HG02571 (cell line): ENCODE results near the gene FFAR1.
A peak's percentile ranks its signal among the peaks of the same experiment; 100 is the strongest.

Source experiments
- ATAC-seq: cut with Tn5 transposase; IDR thresholded peaks from one replicate; pipeline ENCODE4 v1.9.1; 2021; ENCODE audit warnings: mild to moderate bottlenecking, moderate library complexity; ENCODE audit not compliant: unreplicated experiment

Gene FFAR1

GRCh38 chr19:35347171-35347929 is at the start of gene FFAR1:
TSS of gene FFAR1 (plus strand) at chr19:35347902. CDS start at chr19:35351552, 3,650 bp downstream.
- ATAC-seq = peak; percentile 43

DNA sequence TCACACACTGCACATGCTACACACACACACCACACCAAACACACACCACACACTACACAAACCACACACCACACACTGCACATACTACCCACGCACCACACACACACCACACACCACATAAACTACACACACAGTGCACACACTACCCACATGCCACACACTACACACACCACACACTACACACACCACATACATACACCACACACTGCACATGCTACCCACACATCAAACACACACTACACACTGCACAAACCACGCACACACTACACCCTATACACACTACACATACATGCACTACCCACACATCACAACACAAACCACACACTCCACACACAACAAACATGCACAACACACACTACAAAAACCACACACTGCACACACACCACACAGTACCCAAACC is 49.8 kb upstream of the FFAR1 start:
- no peak for ATAC-seq

DNA sequence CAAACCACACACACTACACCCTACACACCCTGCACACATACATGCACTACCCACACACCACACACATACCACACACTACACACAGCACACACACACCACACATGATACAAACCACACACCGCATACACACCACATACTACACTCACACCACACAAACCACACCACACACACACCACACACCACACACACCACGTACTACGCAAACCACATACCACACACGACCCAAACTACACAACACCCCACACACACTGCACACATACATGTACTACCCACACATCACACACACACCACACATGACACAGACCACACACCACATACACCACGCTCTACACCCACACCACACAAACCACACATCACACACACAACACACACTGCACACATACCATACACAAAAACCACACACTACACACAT is 49.1 kb upstream of the FFAR1 start:
- ATAC-seq = no peak

DNA sequence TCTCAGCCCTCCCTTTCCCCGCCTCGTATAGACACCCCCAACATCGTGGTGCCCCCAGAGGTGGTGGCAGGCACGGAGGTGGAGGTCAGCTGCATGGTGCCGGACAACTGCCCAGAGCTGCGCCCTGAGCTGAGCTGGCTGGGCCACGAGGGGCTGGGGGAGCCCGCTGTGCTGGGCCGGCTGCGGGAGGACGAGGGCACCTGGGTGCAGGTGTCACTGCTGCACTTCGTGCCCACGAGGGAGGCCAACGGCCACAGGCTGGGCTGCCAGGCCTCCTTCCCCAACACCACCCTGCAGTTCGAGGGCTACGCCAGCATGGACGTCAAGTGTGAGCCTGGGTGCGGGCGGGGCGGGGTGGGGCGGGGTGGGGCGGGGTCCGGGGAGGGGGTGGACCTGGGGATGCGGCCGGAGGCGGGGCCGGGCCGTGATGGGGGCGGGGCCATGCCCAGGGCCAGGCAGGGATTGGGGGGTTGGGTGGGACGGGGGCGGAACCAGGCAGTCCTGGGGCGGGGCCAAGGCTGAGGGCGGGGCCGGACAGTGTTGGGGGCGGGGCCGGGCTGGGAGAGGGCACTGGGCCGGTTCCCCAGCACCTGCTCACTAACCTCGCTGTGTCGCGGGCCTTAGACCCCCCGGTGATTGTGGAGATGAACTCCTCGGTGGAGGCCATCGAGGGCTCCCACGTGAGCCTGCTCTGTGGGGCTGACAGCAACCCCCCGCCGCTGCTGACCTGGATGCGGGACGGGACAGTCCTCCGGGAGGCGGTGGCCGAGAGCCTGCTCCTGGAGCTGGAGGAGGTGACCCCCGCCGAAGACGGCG is 48.0 kb upstream of the FFAR1 start:
- no peak for ATAC-seq

- ATAC-seq = no peak
These were observed 47.4 kb upstream of the FFAR1 start for GRCh38 chr19:35300339-35300649.

DNA sequence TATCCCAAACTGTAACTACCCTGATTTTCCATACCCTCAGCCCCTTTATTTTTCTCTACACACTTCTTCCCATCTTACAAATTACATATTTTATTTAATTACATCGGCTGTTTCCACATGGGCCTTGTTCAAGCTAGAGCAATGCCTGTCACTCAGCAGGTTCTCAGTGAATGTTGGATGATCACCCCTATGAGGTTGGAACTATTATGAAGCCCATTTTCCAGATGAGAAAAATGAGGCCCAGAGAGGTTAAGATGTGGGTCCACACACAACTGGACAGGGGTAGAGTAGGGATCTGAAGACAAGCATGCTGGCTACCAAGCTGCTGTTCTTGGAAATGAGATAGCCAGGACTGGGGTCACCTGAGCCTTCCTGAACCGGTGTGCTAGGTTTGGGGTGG is 45.7 kb upstream of the FFAR1 start:
- no peak for ATAC-seq

- no peak for ATAC-seq
These were observed 45.3 kb upstream of the FFAR1 start for GRCh38 chr19:35302446-35302845.

DNA sequence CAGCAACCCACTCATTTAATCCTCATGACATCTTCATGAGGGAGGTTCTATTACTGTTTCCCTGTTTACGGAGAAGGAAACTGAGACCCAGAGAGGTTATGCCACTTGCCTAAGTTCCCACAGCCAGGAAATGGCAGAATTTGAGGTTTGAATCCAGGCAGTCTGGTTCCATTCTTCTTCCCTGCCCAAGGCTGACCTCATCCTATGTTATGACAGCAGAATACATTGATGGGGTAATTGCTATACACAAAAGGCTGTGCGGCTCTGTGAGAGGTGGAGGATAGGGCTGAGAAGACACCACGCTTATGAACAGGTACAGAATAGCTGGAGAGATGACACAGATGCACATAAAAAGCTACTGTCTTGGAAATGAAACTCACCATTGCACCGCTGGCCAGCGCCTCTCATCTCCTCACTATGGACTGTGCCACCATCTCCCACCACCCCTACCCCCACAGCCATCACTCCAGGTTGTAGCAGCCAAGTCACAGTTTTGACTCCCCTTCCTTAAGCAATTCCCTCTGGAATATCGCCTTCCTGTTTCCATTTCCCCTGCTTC is 44.3 kb upstream of the FFAR1 start:
- ATAC-seq = no peak

DNA sequence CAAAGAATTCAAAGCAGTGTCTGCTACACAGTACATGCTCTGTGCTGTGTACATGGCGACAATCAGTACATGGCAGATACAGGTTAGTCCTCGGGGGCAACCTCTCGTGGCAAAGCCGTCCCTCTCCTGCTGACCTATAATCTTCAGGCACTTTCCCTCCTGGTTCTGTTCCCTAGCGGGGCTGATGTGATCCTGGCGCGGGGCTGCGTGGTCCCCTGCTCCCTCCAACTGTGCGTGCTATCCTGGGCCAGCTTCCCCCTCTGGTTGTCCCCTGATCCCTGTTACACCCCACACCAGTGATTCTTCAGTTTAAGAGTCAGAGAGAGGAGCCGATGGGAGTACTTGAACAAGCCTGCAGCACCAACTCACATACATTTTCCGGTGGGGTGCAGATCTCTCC is 43.7 kb upstream of the FFAR1 start:
- ATAC-seq = no peak

DNA sequence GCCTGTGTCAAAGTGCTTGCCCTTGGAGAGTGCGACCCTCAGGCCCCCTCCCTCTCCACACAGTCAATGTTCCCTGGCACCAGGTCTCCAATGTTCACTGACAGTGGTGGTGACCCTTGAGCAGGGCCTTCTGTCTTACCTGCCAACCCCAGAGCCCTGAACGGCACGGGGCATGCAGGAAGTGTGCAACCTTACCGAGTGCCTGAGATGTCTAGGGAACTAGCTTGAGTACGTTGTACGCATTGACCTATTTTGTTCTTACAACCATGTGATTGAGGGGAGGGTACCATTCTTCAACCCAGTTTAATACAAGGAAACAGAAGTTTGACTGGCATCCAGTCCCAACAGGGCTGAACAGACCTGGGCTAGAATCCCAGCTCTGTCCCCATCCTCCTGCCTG is 42.5 kb upstream of the FFAR1 start:
- ATAC-seq = no peak

GRCh38 chr19:35306473-35307246 is 41.0 kb upstream of the FFAR1 start:
- ATAC-seq = no peak

- ATAC-seq = no peak
These were observed 39.8 kb upstream of the FFAR1 start for GRCh38 chr19:35307931-35308330.

- no peak for ATAC-seq
These were observed 38.8 kb upstream of the FFAR1 start for GRCh38 chr19:35308910-35309309.

DNA sequence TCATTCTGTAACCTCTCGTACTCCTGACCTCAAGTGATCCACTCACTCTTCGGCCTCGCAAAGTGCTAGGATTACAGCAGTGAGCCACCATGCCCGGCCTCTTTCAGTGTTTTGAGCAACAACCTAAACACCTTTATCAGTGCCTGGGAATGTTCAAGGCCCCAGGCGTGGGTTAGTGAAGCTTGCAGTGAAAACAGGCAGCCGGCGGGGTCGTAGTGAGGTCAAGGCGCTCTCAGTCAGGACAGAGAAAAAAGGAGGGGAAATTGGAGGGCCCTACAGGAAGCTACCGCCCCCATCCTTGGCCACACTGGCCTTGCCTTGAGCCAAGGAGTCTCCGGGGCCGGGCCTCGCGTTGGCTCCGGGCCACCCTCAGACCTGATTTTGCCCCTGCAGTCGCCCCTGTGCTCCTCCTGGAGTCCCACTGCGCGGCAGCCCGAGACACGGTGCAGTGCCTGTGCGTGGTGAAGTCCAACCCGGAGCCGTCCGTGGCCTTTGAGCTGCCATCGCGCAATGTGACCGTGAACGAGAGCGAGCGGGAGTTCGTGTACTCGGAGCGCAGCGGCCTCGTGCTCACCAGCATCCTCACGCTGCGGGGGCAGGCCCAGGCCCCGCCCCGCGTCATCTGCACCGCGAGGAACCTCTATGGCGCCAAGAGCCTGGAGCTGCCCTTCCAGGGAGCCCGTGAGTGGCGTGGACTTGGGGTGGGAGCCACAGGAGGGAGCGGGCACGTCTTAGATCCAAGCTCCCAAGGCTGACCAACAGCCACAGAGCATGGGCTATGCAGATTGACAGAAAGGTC is 38.0 kb upstream of the FFAR1 start:
- ATAC-seq = no peak

GRCh38 chr19:35310331-35310730 is 37.4 kb upstream of the FFAR1 start:
- no peak for ATAC-seq

DNA sequence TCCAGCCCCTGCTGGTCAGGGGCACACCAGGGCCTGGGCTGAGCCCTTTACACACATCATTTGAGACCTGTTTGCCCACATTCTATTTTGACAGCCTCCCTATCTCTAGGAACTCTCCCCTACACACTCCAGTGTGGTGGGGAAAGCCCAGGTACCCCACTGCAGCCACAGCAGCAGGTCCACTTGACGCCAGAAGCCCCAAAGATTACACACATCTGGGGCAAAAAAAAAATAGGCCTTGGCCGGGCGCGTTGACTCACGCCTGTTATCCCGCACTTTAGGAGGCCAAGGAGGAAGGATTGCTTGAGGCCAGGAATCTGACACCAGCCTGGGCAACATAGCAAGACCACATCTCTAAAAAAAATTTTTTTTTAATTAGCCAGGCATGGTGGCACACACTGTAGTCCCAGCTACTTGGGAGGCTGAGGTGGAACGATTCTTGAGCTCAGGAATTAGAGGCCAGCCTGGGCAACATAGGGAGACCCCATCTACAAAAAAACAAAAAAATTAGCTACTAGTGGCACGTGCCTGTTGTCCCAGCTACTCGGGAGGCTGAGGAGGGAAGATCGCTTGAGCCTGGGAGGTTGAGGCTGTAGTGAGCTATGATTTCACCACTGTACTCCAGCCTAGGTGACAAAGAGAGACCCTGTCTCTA is 36.8 kb upstream of the FFAR1 start:
- no peak for ATAC-seq

DNA sequence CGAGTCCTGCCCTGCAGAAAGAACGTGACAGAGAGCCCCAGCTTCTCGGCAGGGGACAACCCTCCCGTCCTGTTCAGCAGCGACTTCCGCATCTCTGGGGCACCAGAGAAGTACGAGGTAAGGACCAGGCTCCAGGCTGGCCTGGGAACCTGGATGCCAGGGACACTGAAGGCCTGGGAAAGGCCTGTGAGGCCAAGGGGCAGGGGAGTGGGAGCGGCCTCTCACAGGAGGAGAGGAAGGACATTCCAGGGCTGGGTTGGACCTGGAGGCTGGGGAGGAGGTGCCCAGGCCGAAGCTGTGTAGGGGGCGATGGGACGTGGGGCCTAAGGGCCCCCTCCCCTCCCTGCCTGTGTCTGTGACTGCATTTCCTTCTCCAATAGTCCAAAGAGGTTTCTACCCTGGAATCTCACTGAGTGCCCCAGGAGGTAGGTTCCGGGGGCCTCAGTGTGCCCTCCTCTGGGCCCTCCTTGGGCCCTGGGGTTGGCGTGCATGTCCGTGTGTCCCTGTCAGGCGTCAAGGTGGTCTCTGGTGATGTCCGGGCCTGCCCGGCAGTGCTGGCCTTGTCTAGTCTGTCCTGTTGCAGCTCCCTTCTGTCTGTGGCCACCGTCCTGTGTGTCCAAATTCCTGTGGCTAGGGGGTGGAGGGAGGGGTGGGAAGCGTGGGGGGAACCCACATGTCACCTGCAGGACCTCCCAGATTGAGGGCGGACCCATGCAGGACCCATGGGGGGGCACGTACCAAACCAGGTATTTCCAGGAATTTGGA is 35.6 kb upstream of the FFAR1 start:
- ATAC-seq = no peak

GRCh38 chr19:35313587-35313986 is 34.1 kb upstream of the FFAR1 start:
- ATAC-seq = no peak

DNA sequence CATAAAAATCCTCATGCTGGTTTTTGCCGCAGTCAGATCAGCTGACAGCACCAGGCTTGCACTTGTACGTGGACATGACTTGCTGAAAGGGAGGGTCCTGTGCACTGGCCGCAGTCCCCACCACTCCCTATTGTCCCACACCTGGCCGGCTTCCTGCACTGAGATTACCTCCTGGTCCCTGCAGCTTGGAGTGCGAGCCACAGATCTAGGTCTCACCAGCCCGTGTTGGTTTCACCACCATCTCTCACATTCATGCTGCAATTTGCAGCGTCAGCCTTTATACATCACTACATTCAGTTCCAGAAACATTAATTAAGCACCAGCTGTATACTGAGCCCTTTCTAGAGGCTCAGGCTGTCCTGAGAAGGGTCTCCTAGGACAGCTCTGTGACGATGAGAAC is 33.7 kb upstream of the FFAR1 start:
- ATAC-seq = no peak
